Caco-2 (cell line): ENCODE measurements around the gene IGF2BP3. TPM values are rescaled to one million over a fixed set of nuclear protein-coding genes. Genes with fewer than 3 reads are reported as not detected.

Experiments
- BruUV-seq: library from RNA; stranded (reverse); fragments of 400-500 nt; replicated peaks from 2 replicates; lab custom pipeline; 2021; lab: Mats Ljungman, UMichigan
- CTCF ChIA-PET: fragments of 300-600 bp; sonication (Branson Sonifier 250); formaldehyde crosslinking; loops from one replicate; lab custom pipeline; 2022; ENCODE audit warnings: antibody characterized with exemption; lab: Charles Lee
- POLR2A ChIA-PET: fragments of 300-600 bp; sonication (Branson Sonifier 250); formaldehyde crosslinking; loops from one replicate; lab custom pipeline; 2022; ENCODE audit warnings: antibody characterized with exemption; lab: Charles Lee
- DNase-seq, 2 experiments: peaks; one replicate each; pipeline versions ENCODE4 v3.0.0 to v3.0.0-alpha.2; 2020 to 2022
- H3K27me3 ChIP-seq: replicated peaks from 2 replicates; pipeline ENCODE4 v1.6.0; 2011; ENCODE audit warnings: low read length; ENCODE audit not compliant: control insufficient read depth, insufficient read depth
- H3K36me3 ChIP-seq: 2 replicates; pipeline ENCODE4 v1.5.1; 2011; ENCODE audit warnings: low read length; ENCODE audit not compliant: control insufficient read depth, insufficient read depth
- H3K4me1 ChIP-seq: fragments of 250-450 bp; sonication (Bioruptor Pico); 2 replicates; pipeline ENCODE4 v1.5.1; 2020; ENCODE audit warnings: mild to moderate bottlenecking
- H3K4me3 ChIP-seq: 2 replicates; pipeline ENCODE4 v1.5.1; 2011; ENCODE audit warnings: low read depth, mild to moderate bottlenecking, control low read depth, low read length
- H3K9me3 ChIP-seq: fragments of 250-450 bp; sonication (Bioruptor Pico); 2 replicates; pipeline ENCODE4 v1.5.1; 2020; ENCODE audit warnings: mild to moderate bottlenecking, moderate library complexity
- H3K27ac Mint-ChIP-seq: one replicate; pipeline ENCODE4 v1.8.0; 2022; ENCODE audit warnings: mixed read lengths; ENCODE audit not compliant: unreplicated experiment
- H3K27me3 Mint-ChIP-seq: one replicate; pipeline ENCODE4 v1.8.0; 2022; ENCODE audit warnings: mixed read lengths; ENCODE audit not compliant: insufficient read depth, unreplicated experiment
- H3K36me3 Mint-ChIP-seq: one replicate; pipeline ENCODE4 v1.8.0; 2022; ENCODE audit warnings: mild to moderate bottlenecking, mixed read lengths; ENCODE audit not compliant: insufficient read depth, unreplicated experiment
- H3K4me1 Mint-ChIP-seq: one replicate; pipeline ENCODE4 v1.8.0; 2022; ENCODE audit warnings: low read depth, mixed read lengths; ENCODE audit not compliant: unreplicated experiment
- H3K4me3 Mint-ChIP-seq: one replicate; pipeline ENCODE4 v1.8.0; 2022; ENCODE audit warnings: mild to moderate bottlenecking, moderate library complexity, mixed read lengths; ENCODE audit not compliant: unreplicated experiment
- H3K9me3 Mint-ChIP-seq: one replicate; pipeline ENCODE4 v1.8.0; 2022; ENCODE audit warnings: mixed read lengths; ENCODE audit not compliant: unreplicated experiment
- CTCF ChIP-seq, 2 experiments: fragments of 200-600 bp in 1 of 2; IDR thresholded peaks; 1 replicate in 1 of 2; 2 replicates in 1 of 2; pipeline versions ENCODE4 v1.5.1 to v1.8.0; 2011 to 2022; ENCODE audit warnings: antibody characterized with exemption in 1 of 2, control low read depth in 1 of 2, inconsistent platforms in 1 of 2, low read depth in 1 of 2, low read length in 1 of 2, mild to moderate bottlenecking in 1 of 2, moderate library complexity in 1 of 2; ENCODE audit not compliant: insufficient read depth in 1 of 2, severe bottlenecking in 1 of 2, unreplicated experiment in 1 of 2
- intact Hi-C: fragments of 100-400 bp; cut with micrococcal nuclease; formaldehyde crosslinking; loops from one replicate; pipeline ENCODE4 v1.10.0; 2022; ENCODE audit not compliant: unreplicated experiment
- total RNA-seq: library from RNA; stranded (reverse); gene quantifications from 2 replicates; pipeline ENCODE4 v1.2.3, GENCODE V29; 2022

The IGF2BP3 gene
- total RNA-seq, 1 experiment from 2014 or later = 127 TPM

DNA sequence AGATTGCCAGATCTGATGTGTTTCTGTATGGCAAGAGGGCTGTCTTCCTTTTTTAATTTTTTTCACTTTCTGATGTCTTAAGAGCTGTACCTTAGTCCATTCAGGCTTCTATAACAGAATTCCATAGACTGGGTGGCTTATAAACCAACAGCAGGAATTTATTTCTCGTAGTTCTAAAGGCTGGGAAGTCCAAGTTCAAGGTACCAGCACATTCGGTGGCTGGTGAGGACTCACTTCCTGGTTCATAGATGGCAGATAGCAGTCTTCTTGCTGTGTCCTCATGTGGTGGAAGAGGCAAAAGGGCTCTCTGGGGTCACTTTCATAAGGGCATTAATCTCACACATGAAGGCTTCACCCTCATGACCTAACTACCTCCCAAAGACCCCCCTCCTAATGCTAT is 202.9 kb downstream of the IGF2BP3 start:
- H3K4me3 Mint-ChIP-seq = no peak overlapping the region

DNA sequence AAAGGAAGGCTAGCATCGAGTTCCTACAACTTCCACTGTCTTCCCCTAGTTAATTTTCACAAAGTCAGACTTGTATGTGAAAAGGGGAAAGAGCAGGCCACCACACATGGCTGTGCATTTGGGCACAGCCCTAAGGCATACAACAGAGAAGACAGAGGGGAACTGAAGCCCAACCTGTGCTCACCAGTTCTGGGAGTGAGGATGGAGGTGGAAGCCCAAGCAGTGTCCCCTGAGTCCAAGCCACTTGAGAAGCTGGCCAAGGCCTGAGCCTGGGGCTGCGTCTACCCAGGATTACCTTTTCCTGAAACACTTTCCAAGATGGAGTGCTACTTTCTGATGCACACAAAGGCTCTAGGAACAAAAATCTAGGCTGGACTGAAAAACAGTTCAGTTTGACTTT is 203.4 kb downstream of the IGF2BP3 start:
- CTCF ChIA-PET = interaction anchor here (0.6 kb wide), 1 partner anchor 32 kb away, joined by 3 read pairs; no protein-coding TSS in a partner anchor
- no TSS peak for BruUV-seq
- TF ChIP-seq CTCF (IDR thresholded peaks at IDR 0.05; ENCODE audit: insufficient read depth in 1 of 2, low read depth in 1 of 2, low read length in 1 of 2, severe bottlenecking in 1 of 2, unreplicated experiment in 1 of 2) = no peak
- intact Hi-C loops = no loop called here
- H3K36me3 ChIP-seq = no peaks in the 10 kb centered on the region
- Mint-ChIP-seq H3K9me3 (no peaks in the 10 kb centered on the region), H3K4me1 (no peaks in the 10 kb centered on the region), H3K27me3 (no peaks in the 10 kb centered on the region), H3K27ac (no peak overlapping the region), H3K4me3 (no peak overlapping the region), H3K36me3 (no peaks in the 10 kb centered on the region)
- H3K4me3 ChIP-seq = no peak overlapping the region
- no peak for DNase-seq
- no peaks in the 10 kb centered on the region for H3K27me3 ChIP-seq
- H3K9me3 ChIP-seq = no peaks in the 10 kb centered on the region
- no peaks in the 10 kb centered on the region for H3K4me1 ChIP-seq
- POLR2A ChIA-PET = no interaction called here

More for the DNA sequence above, 202.9 kb downstream of the IGF2BP3 start:
- intact Hi-C loops = no loop called here
- Histone ChIP-seq H3K27me3 (no peaks in the 10 kb centered on the region), H3K9me3 (no peaks in the 10 kb centered on the region), H3K36me3 (no peaks in the 10 kb centered on the region), H3K4me3 (no peak overlapping the region), H3K4me1 (no peaks in the 10 kb centered on the region)
- H3K36me3 Mint-ChIP-seq = no peaks in the 10 kb centered on the region
- no peak for TF ChIP-seq CTCF (IDR thresholded peaks at IDR 0.05; ENCODE audit: insufficient read depth in 1 of 2, low read depth in 1 of 2, low read length in 1 of 2, severe bottlenecking in 1 of 2, unreplicated experiment in 1 of 2)
- H3K27ac Mint-ChIP-seq = no peak overlapping the region
- no peaks in the 10 kb centered on the region for H3K9me3 Mint-ChIP-seq
- BruUV-seq = no TSS peak
- ChIA-PET POLR2A (no interaction called here), CTCF (interaction anchor here (0.6 kb wide), 1 partner anchor 31 kb away, joined by 3 read pairs; no protein-coding TSS in a partner anchor)
- H3K4me1 Mint-ChIP-seq = no peaks in the 10 kb centered on the region
- no peak for DNase-seq
- no peaks in the 10 kb centered on the region for H3K27me3 Mint-ChIP-seq

- Mint-ChIP-seq H3K27ac (no peak overlapping the region), H3K4me3 (no peak overlapping the region), H3K4me1 (peaks cover 7% of the 10 kb centered on the region), H3K9me3 (no peaks in the 10 kb centered on the region), H3K36me3 (no peaks in the 10 kb centered on the region), H3K27me3 (no peaks in the 10 kb centered on the region)
- H3K36me3 ChIP-seq = no peaks in the 10 kb centered on the region
- TF ChIP-seq CTCF (IDR thresholded peaks at IDR 0.05; ENCODE audit: insufficient read depth in 1 of 2, low read depth in 1 of 2, low read length in 1 of 2, severe bottlenecking in 1 of 2, unreplicated experiment in 1 of 2) = no peak
- H3K27me3 ChIP-seq = no peaks in the 10 kb centered on the region
- no TSS peak for BruUV-seq
- intact Hi-C loops = loop anchor here (5.0 kb wide), 1 partner anchor 78 kb away; no protein-coding TSS in a partner anchor
- H3K4me1 ChIP-seq = no peaks in the 10 kb centered on the region
- ChIA-PET CTCF (interaction anchor here (0.6 to 2.9 kb wide), 3 partner anchors 8 to 280 kb away, joined by 5 to 20 read pairs (median 8); no protein-coding TSS in a partner anchor), POLR2A (no interaction called here)
- H3K4me3 ChIP-seq = no peak overlapping the region
- no peak for DNase-seq
- no peaks in the 10 kb centered on the region for H3K9me3 ChIP-seq
Observed at GRCh38 chr7:23264916-23265458, 205.3 kb downstream of the IGF2BP3 start.
